Measurements from ENCODE around the gene SPECC1L.
"Not testable (repeated sequence)": the region's sequence is repeated elsewhere in the genome, so short reads cannot be mapped to it uniquely, and the experiment has no call there.

The SPECC1L gene

DNA sequence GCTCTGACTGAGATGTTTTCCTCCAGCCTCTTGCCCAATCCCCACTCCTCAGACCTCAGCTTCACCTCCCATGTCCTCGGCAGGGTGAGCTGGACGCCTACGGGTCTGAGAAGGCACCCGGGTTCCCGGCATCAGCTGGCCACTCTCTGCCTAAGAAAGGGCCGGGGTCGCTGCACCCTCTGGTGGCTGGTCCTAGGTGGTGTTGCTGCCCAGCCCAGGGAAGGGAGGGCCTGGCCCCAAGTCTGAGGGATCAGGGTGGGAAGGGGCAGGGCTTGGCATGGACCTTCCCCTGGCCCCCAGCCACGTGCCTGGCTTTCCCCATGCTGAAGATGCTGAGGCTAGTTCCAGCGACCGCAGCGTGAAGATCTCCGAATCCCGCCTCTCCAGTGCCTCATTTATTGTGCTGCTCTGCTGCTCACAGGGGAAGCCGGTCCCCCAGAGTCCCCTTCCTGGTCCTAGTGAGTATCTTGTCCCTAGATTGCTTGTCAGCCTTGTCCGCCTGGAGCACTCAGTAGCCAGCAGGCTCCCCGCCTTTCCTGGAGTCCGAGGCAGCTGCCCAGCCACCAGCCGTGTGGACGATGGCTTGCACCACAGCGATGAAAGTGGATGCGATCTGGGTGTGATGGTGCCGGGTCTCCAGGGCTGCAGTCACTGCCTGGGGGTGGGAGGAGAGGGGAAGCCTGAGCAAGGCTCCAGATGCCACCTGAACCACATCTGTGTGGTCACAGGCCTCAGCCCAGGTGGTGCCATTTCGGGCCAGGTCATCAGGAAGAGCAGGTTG, 22.9 kb upstream of the SPECC1L start:
- peak; percentile 93 for DNase-seq

DNA sequence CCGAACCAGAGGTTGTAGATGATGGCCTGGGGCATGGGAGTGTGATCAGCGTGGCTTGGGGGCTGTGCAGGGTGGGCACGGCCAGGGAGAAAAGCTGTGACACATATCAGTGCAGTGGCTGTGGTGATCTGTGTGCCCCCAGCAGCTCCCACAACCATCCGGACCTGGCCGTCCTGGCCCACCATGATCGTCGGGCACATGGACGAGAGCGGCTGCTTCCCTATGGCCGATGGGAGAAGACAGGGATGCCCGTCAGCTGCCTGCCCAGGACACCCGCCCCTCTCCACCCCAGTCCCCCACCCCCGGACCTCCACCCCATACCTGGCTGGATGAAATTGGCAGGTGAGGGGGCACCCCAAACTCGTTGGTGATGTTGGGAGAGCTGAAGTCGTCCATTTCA, 22.0 kb upstream of the SPECC1L start:
- DNase-seq, result not testable (repeated sequence)

DNA sequence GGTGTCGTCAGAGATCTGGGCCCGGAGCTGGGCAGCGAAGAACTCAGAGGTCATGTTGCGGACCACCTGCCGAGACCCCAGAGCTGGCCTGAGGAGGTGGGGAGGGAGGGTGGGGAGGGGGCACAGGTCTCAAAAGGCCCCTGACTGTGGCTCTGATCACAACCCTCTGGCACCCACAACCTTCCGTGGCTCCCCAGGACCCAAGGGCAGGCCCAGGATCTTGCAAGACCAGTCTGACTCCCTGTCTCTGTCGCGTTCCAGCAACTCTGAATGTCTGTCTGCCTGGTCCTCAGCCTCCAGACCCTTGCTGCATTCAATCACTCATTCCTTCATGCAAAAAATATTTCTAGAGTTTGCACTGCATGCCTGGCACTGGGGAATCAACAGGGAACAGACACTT, 21.2 kb upstream of the SPECC1L start:
- DNase-seq, result not testable (repeated sequence)

DNA sequence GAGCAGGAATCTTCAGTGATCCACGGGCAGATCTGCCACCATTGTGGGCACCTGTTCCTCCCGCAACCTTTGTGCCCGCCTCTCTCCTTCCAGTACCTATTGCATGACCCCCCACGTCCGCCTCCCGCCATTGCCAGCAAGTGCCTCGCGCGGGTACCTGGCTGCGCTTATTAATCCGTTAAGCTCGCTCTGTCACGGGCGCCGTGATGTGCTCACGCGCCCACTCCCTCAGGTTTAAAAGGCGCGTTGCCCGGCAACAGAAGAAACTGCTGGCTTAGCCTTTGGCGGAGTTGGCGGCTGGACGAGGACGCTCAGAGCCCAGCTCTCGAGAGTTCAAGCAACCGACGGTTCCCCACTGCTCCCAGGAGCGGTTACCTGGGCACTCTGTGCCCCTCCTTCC, 19.3 kb upstream of the SPECC1L start:
- not testable (repeated sequence) for DNase-seq

DNA sequence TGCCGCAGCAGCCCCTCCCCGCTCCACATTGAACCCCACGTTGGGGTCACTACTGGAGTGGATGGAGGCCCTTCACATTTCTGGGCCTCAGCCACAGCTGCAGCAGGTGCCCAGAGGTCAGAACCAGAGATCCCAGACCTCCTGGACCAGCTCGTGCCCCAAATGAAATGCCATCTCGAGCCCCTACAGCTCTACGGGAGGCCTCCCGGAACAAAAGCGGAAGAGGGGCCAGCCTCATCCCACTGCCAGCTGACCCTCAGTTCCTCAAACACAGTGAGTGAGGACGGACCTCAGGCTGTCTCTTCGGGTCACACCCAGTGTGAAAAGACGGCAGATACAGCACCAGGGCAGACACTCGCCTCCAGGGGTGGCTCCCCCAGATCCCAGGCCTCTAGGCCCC, 17.5 kb upstream of the SPECC1L start:
- DNase-seq, result not testable (repeated sequence)

DNA sequence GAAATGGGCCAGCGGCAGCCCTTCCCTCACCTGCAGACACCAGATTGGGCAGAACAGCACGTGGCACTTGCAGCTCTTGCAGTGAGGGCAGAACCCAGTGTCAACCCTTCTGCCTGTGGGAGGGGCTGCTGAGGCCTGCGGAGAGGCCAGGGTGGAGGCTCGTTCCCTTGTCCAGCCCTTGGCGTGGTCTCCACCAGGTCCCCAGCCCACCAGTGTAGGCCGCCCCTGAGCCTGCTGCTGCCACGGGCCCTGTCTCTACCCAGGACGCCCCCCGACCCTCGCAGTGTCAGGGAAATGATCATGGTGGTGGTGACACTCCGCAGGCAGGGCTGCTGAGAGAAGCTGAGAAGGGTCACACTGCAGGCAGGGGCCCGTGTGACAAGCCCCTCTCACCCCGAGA, 14.5 kb upstream of the SPECC1L start:
- DNase-seq, result not testable (repeated sequence)

DNA sequence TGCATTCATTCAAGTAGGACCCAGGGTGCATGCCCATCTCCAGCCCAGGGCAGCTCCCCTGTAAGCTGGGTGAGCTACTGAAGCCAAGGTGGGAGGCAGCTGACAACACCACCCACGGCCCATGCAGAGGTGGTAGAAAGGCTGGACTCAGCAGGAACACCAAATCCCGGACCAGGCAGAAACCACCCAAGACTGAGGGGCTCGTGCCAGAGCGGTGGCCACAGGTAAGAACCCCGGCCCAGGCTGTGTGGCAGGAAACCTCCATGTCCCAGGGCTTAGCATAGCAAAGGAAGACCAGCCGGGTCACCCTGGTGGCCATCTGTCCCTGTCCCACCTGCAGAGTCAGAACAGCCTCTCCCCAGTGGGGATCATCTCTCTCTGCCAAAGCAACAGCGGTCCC, 13.9 kb upstream of the SPECC1L start:
- not testable (repeated sequence) for DNase-seq

DNA sequence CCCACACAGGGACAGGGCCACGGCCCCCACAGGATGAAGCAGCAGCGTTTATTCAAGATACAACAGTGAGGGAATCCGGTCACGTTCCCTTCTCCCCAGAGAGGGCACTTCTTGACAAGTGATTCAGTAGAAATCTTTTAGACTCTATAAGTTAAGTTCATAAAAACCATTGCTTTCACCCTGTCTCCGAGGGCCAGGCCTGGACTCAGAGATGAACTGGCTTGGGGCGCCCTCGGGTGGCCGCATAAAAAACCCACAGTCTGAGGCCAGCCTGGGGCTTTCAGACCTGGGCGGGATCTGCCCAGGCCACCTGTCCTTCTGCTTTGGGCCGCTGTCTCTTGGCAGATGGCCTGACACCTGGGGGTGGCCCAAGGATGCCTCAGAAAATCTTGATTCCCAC, 11.2 kb upstream of the SPECC1L start:
- DNase-seq, result peak; percentile 81

DNA sequence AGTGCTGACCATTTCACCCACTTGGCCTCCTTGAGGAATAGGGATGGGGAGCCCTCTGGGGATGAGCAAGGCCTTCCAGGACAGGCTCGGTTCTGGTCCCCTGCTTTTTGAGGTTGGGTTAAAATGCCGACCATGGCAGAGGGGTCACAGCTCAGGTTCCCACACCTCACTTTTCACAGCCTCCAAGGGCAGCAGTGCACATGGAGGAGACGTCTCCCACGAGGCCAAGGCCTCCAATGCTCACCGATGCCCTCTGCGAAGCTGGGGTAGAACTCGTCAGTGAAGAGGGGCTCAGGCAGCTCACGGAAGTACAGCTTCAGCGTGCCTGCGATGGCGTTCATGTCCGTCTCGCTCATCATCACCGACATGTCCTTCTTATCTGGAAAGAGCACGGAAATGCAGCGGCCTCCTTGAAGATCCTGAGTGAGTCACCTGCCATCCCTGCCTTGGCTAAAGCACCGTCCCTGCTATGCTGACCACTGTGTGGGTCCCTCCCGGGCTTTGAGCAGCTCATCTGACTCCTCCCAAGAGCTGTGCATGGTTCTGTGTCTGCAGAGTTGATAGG, 8.4 kb upstream of the SPECC1L start:
- not testable (repeated sequence) for DNase-seq

DNA sequence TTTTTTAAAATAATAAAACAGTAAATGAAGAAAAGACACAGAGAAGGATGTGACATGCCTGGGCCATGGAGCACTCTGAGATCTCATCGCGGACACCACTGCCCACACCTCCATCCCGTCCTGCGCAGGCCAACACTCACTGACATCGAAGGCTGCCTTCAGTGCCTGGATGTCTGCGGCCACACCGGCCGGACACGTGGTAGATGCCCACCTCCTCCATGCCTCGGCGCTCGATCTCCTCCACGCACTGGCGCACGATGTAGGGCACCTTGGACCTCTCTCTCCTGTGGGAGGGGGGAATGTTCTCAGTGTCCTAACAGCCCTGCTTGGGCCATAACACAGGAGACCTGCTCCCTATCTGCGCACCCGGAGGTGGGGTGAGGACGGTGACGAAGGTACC, 7.2 kb upstream of the SPECC1L start:
- DNase-seq, result not testable (repeated sequence)

DNA sequence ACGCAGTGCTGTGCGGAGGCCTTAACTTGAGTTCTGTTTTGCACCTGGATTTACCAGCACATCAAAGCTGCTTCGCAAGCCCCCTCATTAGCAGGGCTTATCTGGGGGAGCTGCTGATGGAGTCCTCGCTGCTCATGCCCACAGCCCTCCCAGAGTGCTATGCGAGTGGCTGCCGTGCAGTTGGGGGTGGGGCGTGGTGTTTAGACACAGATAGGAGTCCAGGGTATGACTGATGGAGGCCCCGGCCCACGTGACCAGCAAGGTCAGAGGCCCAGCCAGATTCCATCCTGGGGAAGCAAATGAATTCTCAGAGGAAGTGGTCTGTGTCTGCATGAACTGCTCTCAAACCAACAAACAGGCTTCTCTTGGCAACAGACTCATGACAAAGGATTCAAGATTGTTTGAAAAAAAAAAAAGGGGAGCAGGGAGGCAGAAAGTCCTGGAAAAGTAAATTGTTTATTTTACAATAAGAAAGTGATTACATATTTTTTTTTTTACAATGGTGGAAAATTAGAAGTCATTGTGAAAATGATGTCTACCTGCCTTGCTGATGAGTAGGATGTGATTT, 6.2 kb upstream of the SPECC1L start:
- peak; percentile 51 for DNase-seq

DNA sequence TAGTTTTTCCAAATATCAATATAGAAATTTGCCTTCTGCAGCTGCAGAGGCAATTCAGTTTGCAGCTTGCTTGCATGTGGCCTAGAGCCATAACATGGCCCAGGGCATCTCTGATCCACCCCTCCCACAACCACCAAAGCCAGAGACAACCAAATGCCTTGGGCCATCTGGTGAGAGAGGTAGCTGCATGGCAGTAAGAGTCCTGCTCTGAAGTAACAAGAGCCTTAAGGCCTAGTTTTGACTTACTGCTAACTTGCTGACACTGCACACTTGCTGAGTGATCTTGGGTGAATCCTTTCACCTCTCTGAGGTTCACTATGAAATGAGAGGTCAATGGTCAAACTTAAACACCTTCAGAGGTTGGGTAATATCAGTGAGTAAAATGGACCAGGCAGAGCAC, 4.9 kb upstream of the SPECC1L start:
- peak; percentile 30 for DNase-seq

DNA sequence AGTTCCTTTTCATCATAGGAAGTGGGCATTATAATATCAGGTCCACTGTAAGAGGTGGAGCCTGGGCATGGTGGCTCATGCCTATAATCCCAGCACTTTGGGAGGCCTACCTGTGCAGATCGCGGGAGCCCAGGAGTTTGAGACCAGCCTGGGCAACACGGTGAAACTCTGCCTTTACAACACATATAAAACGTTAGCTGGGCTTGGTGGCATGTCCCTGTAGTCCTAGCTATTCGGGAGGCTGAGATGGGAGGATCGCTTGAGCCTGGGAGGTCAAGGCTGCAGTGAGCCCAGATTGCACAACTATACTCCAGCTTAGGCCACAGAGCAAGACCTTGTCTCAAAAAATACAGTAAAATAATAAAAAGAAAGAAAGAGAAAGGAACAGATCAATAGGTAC, 4.1 kb upstream of the SPECC1L start:
- not testable (repeated sequence) for DNase-seq

DNA sequence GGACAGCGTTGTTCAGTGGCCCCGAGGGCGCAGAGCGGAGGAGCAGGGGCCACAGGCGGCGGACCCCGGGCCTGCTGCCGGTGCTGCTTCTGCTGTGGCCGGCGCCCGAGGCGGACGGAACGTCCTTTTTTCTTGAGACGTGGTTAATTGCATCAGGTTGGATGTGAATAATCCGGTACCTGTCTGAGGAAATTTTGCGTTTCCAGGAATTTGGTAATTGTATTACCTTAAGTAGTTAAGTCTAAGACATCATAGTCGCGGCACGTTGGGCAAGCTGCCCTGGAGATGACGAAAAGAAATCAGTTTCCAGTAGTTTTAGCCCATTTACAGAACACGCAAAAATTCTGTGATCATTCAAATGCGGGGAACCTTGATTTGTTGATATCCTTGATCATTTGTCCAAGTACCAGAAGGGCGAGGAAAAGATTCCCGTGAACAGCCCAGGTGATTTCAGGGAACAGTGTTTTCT, 789 bp downstream of the SPECC1L start:
- no peak for DNase-seq

DNA sequence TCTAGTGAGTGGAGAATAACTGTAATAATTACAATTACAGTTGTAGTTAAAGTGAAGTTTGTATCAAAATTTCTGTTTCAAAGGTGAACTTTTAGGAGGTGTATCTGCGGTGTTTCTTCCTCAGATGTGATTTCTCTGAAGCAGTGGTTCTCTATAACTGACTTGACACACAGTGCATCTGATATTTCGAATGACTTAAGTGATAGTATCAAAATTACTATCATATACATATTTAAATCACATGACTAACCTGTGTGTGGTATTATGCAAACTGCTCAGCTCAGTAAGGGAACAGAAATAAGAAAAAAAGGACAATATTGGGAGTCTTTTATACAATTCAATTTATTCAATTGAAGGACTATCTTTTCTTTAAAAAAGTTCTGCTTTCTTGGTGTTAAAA, 2.4 kb downstream of the SPECC1L start:
- not testable (repeated sequence) for DNase-seq

DNA sequence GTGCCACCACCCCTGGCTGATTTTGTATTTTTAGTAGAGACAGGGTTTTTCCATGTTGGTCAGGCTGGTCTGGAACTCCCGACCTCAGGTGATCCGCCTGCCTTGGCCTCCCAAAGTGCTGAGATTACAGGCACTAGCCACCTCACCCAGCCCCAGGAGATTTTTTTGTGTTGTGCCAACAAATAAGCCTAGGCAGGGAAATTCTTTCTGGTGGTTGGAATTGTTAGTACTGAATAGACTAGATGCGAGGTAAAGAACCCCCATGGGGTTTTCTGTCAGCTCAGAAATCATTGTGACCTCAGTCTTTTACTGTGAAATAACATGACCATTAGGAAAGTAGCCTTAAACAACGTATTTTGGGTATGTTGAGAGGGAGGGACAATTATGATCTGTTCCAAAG, 3.3 kb downstream of the SPECC1L start:
- DNase-seq, result not testable (repeated sequence)

DNA sequence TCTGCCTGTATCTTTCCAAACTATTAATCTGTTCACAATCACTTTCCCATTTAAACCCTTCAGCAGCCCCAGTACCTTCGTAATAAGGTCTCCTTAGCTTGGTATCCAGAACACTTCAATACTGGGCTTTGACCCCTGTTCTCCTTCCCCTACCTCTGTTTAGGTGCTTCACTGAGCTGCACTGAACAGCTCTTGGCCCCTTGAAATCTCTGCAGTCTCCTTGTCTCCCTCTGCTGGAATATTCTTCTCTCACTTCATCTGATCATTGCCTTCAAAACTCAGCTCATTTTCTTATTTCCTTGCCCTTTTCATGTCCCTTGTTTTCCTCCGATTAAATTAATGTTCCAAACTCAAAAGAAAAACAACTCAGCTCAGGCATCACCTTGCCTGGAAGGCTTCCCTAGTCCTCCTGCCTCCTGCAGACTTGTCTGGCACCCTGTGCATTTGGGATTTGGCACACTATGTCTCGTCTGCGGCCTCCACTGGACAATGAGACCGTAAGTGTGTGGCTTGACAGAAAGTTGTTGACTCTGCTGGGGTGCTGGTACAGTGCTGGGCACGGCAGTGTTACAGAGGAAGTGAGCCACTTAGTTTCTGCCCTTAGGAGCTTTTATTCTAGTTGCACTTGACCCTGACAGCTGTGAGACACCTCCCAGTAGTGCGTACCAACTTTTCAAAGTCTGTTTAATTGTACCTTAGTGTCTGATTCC, 4.2 kb downstream of the SPECC1L start:
- DNase-seq, result not testable (repeated sequence)

DNA sequence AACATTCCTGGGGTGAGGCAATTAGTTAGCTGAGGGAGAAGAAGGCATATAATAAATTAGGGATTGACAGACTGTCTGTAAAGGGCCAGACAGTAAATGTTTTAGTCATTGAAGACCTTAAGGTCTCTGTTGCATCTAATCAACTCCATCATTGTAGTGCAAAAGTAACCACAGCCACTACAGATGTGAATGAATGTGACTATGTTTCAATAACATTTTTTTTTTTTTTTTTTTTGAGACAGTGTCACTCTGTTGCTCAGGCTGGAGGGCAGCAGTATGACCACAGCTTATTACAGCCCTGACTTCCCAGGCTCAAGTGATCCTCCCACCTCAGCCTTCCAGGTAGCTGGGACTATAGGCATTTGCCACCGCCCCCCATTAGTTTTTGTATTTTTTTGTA, 9.7 kb downstream of the SPECC1L start:
- not testable (repeated sequence) for DNase-seq

DNA sequence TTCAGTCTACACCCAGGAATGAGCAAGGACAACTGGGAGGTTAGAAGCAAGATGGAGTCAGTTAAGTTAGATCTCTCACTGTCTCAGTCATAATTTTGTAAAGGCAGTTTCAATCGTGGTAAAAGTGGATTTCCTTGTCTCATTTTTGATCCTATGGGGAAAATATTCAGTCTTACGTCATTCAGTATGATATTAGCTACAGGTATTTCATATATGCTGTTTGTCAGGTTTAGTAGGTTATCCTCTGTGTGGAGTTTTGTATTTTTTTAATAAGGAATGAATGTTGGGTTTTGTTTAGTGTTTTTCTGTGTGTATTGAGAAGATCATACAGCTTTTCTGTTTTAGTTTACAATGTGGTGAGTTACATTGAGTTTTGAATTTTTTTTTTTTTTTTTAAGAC, 11.8 kb downstream of the SPECC1L start:
- no peak for DNase-seq

DNA sequence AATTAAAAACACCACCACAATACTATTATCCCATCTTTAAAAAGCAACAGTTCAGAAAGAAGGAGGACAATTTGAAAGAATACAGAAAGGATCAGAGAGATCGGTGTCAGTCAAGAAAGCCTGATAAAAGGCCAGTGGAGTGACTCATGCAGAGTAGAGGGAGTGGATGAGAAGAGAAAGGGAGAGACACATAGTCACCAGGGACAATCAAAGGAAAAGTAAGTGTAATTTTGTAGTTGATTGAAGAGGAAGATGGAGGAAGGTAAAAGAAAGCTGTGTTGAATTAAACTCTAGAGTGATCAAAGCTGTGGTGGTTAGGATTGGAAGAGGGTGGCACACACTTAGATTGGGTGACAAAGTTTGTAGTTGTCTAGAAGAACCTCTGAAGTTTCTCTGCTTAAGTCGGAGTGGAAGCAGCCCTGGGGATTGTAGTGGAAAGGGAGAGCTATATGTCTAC, 14.1 kb downstream of the SPECC1L start:
- DNase-seq, result peak; percentile 62

DNA sequence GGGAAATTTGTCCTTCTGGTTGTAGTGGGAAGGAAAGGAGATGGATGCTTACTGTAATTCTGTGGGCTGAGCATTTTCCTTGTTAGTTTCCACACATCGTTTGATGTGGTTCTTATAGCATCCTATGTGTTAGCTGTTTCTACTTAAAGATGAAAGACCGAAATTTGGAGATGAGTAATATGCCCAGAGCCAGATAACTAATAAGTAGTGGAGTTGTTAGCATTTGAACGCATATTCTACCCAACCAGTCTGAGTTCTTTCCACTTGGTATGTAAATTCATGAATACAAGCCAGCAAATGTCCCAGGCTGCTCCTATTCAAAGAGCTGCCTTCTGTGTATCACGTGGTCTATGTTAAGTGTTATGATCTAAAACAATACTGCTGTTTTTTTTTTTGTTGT, 14.6 kb downstream of the SPECC1L start:
- DNase-seq, result peak; percentile 16

DNA sequence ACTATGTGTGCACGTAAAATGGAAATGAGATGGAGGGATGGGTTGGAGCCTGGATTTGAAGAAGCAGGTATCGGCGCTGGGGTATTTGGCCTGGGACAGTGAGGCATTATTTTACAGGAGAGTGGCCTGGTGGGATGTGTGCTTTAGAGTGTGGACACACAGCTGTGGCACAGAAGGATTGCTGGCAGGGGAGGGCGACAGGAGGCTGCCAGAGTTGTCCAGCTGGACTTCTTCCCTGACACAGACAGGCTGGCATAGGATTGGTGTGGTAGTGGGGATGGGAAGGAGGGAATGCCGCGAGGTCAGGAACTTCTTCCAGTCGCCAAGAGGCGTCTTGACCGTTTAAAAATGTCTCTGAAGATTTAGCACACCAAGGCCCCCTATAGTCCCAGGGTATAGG, 16.6 kb downstream of the SPECC1L start:
- DNase-seq, result not testable (repeated sequence)

DNA sequence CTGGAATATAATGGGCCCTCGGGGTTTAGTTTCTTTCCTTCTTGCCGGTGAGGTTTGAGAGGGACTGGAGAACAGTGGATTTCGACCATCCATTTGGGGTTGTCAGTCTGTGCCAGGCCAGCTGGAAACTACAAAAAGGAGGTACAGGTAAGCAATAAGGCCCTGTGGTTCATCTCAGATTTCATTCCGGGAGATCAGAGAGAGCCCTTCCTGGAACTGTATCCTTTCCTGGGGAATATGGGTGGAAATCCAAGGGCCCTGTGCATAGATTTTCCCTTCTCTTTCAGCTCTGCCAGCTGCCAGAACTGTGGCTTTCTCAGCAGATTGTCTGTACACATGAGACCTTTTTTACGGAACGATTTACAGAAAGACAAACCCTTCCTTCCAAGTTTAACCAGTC, 17.2 kb downstream of the SPECC1L start:
- DNase-seq, result not testable (repeated sequence)

Data from EL (cell line).